ENCODE results near the gene MIPOL1.

GRCh38 chr14:37230551-37231194, 32.9 kb downstream of the MIPOL1 start:
- TF ChIP-seq CTCF (IDR thresholded peaks at IDR 0.05; ENCODE audit: low read depth, low read length, missing input control) = peak; percentile 72
- TF ChIP-seq RAD21 (IDR thresholded peaks at IDR 0.05) = peak; percentile 81 to 83
- no peak for TF ChIP-seq MAX (IDR thresholded peaks at IDR 0.05)
